Frontal cortex (tissue), 4 donors: Measurements from ENCODE around the gene GNG11. TPM values are rescaled to one million over a fixed set of nuclear protein-coding genes. Genes with fewer than 3 reads are reported as not detected.
A peak's percentile ranks its signal among the peaks of the same experiment; 100 is the strongest.

Source experiments
- DNase-seq, 2 donors: peaks; one replicate each; pipeline ENCODE4 v3.0.0; 2012; ENCODE audit warnings: low spot score in 2 of 2
- FAIRE-seq: peaks from 2 replicates; lab custom pipeline; 2012; peaks lifted over from hg19 to GRCh38; lab: Jason Lieb, UNC
- total RNA-seq: library from RNA; depleted of rRNA; stranded (reverse); fragments of >200 nt; gene quantifications from one replicate; pipeline ENCODE4 v1.2.3, GENCODE V29; 2014
- donor health status: control.
- donor health status: control.
- donor health status: control.

Gene GNG11
- 4.9 TPM for total RNA-seq

GRCh38 chr7:93921607-93922566 is at the start of gene GNG11:
GNG11 (plus strand) TSS chr7:93921735; CDS start chr7:93922138, 403 bp downstream.
- FAIRE-seq (no peak), DNase-seq (peak in 1 of 2 donors; percentile 33)

DNA sequence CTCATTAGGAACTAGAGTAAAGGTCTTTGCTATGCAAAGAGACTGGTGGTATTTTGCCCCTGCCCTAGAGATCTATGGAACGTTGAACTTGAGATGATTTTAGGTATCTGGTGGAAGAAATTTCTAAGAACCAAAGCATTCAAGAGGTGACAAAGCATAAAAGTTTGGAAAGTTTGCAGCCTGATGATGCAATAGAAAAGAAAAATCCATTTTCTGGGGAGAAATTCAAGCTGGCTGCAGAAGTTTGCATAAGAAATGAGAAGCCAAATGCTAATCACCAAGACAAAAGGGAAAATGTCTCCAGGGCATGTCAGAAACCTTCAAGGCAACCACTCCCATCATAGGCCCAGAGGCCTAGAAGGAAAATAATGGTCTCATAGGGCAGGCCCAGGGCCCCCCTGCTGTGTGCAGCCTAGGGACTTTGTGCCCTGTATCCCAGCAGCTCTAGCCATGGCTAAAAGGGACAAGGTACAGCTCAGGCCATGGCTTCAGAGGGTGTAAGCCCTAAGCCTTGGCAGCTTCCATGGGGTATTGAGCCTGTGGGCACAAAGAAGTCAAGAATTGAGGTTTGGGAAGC is 47.4 kb upstream of the GNG11 start:
- FAIRE-seq: no peak
- no peak for DNase-seq

DNA sequence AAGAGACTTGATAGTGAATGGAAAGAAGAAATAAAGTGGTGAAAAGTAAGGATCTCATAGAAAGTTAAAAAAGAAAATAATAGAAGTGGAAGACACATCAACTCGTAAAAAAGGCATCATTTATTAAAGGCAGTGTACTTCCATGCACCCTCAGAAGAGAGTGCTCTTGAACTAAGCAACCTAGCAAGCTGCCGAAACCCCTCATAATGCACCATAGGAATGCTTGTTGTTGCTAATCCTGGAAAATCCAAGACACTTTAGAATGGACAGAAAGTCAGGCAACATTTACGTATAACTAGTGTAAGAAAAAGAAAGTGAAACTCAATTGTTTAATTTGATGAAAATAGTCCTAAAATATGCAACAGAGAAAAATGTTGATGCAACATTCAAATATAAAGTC is 43.8 kb upstream of the GNG11 start:
- DNase-seq (no peak), FAIRE-seq (no peak)

- FAIRE-seq: no peak
These were observed 42.2 kb upstream of the GNG11 start for GRCh38 chr7:93879356-93879755.

GRCh38 chr7:93882468-93882867 is 39.1 kb upstream of the GNG11 start:
- FAIRE-seq: no peak
- no peak for DNase-seq

More at GRCh38 chr7:93879356-93879755, 42.2 kb upstream of the GNG11 start:
- no peak for DNase-seq

DNA sequence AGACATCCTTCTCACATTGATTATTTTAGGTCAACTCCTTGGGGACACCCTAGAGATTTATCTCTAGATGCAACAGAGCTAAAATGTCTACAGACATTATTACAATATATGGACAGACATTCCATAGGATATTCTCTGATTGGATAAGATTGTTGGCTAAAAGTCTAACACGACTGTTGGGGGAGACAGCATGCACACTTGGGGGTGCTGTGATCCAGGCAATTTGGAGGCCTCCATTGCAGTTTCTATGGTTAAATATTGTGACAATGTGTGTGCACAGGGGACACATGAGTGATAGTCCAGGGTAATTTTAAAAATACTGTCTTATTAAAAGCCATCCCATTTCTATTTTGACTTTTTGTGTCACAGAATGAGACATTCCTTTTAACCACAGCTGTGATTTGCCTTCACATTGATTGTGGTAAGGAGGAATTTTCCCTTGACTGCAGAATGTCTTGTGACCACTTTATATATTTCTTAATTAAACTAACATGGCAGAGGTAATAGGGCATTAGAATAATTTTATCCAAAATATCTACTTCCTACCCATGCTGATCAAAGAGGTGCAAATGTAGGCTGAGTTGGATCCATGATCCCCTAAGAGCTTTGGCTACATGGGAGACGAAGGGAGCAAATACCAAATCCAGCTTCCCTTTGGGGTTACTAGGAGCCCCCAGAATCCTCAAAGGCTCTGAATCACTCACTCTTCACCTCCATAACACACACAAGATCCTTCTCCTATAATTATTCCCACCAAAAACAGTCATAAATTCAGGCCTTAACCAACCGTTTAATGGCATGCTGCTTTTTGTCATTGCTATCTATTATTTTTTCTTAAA is 38.2 kb upstream of the GNG11 start:
- DNase-seq (no peak), FAIRE-seq (no peak)

DNA sequence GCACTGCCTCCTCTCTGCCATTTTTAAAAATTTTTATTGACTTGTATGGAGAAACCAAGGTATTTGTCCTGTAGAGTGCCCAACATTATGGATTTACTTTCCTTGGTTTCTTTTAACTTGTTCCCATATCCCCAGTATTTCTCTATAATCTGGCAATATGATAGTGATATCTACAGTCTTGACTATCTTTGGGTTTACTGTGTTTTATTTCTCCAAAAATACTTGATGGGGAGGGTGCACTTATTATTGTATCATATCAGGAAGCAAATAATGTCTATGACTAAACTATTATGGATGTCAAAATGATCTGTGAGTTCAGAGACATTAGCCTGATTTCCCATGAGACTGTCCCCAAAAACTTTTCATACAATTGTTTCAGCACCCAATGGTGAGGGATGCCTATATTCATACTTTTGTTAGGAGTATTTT is 37.6 kb upstream of the GNG11 start:
- no peak for DNase-seq
- FAIRE-seq: no peak

DNA sequence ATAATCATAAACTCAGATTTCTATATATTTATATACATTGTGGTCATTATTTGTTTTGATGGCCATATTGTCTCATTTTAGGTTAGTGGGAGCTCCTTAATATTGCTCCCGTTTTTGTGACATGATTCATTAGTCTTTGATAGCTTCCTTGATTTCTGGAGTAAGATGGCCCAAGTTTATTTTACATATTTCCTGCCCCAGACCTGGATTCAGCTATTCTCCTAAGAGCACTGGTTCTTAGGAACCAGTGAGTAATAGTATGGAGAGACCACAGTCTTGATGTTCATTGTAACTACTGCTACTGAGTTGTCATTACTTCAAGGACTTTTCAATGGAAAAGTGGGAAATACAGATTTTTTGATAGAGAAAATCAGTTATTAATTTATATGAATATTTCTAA is 37.0 kb upstream of the GNG11 start:
- FAIRE-seq (no peak), DNase-seq (no peak)

GRCh38 chr7:93889261-93889660 is 32.3 kb upstream of the GNG11 start:
- DNase-seq: no peak
- no peak for FAIRE-seq

DNA sequence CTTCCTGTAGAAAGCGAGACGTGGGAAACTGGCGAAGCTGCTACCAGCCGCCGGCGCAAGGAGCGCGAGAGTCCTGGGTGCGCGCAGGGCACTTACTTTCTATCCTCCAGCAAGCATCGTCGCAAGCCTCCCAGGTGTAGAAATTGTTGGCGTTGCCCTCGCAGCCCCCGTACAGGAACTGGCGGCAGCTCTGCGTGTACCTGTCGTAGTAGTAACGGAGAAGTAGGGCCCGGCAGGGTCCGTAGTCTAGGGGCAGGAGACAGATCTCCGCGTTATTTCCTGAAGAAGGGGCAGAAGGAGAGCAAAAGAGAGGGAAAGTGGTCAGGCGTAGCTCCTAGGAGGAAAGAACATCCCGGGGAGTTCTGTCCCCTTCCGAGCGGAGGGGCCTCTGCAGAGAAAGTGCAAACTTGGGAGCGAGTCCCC is 31.5 kb upstream of the GNG11 start:
- FAIRE-seq: no peak
- DNase-seq: peak in 1 of 2 donors; percentile 7

DNA sequence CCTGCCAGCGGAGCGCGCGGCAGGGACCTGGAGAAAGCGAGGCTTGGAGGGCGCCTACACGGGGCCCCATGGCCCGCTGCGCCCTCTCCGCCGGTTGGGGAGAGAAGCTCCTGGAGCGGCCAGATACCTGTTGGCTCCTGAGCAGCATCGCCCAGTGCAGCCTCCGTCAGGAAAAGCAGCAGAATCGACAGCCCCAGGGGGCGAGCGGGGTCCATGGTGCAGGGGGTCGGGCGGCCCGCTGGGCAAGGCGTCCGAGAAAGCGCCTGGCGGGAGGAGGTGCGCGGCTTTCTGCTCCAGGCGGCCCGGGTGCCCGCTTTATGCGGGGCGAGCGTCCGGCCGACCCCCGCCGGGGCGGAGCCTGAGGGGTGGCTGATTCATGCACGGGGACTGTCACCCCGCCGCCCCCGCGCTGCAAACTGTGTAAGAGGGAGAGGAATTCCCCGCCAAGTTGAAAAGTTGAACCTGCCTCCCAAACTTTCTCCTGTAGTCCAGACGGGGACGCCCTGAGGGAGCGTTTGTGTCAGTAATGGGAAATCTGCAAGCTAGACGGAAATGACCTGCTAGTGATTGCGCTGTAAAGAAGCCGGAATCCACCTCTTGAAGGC is 31.0 kb upstream of the GNG11 start, which contains the start of gene TFPI2:
Gene TFPI2, minus strand, starts transcription at position 290 of the 605 bp plus-strand sequence. Its CDS starts 75 bp downstream, at position 215.
- FAIRE-seq (no peak), DNase-seq (peak in 1 of 2 donors; percentile 13)

DNA sequence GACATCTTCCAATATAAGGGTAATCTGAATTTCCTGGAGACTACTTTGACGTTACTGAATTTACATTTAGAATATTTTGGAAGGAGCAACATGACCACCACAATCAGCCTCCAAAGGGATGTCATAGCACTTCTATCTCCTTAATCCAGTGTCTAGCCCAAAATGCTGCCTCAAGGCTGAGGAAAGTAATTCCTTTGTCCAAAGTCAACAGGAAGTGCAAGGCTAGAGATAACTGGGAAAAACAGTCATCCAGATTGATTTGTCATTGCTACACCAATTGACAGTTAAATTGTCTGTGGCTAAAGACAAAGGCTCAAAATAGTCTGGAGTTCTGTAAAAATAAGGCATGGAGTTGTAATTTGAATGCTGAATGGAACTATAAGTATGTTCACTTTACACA is 27.1 kb upstream of the GNG11 start:
- DNase-seq (no peak), FAIRE-seq (no peak)

- FAIRE-seq: no peak
These were observed 26.4 kb upstream of the GNG11 start for GRCh38 chr7:93894966-93895640.

DNA sequence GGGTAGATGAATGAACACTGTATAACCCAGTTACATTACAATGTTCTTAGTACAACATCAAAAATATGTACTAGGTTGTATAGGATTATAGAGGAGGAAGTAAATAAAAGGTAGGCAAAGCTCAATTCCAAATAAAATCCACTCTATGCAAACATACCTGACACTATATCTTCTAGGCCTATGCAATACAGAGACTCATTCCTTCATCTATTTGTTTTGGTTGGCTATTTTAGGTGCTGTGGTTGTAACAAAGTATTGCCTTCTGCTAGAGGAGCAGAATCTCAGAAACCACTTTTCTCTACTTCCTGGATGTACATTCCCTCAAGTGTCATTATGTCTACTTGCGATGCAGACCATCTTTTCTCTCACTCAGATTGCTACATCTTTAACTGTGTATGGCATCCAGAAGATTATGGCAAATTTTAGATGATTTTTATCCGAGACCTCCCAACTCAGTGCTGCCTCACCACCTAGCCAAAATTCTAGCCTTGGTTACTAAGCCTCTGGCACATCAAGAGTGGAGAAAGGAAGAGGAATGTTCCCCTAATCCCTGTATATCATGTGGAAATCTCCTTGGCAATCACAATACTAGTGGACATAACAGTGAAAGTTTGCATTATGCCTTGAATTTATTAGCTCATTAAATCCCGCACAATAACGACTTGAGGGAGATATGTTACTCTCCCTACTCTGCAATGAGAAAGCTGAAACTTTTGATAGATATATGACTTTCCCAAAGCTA is 25.5 kb upstream of the GNG11 start:
- FAIRE-seq (no peak), DNase-seq (no peak)

More at GRCh38 chr7:93894966-93895640, 26.4 kb upstream of the GNG11 start:
- DNase-seq: no peak

DNA sequence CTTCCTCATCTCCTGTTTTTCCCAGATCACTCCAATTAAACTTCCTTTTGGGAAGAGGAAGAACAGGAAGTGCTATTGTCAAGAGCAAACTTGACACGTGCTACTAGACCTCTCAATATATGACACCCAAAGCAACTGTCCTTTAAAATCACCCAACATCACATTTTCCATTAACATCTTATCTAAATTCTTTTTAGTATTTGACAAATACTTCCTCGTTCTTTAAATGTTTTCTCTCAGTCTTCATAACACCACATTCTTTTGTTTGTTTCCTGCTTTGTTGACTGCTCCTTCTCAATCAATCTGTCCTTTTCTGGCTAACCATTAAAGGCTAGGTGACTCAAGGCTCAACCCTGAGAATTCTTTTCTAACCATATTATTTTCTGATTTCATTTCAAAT is 23.9 kb upstream of the GNG11 start:
- DNase-seq: no peak
- no peak for FAIRE-seq

- no peak for FAIRE-seq
These were observed 18.6 kb upstream of the GNG11 start for GRCh38 chr7:93902777-93903423.

DNA sequence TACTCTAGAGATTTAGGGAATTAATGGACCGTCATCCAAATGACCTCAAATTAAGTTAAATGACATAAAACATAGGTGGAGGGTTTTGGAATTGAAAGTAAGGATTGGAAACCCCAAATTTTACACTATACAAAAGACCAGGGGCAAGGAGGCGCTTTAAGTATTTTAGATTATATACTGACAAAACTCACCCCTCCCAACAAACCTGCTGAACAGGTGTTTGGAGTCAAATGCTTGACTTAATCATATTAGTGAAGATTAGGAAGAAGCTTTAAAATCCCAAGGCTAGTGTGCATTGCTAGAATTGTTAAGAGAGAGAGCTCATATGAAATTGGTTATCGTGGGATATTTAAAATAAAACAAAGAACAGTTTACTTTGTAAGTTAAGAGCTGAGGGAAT is 15.3 kb upstream of the GNG11 start, which contains the start of gene GNGT1:
Gene GNGT1, plus strand, starts transcription at position 301 of the 400 bp plus-strand sequence. CDS start 180 bp downstream, outside the sequence.
- no peak for FAIRE-seq
- no peak for DNase-seq

More at GRCh38 chr7:93902777-93903423, 18.6 kb upstream of the GNG11 start:
- DNase-seq: no peak
